GM06990 (cell line): ENCODE data around the gene ATP7A.

Experiments
- DNase-seq: peaks from one replicate; pipeline ENCODE4 v3.0.0-alpha.2; 2011; ENCODE audit not compliant: insufficient read length; ENCODE audit errors: extremely low read depth
- H3K27me3 ChIP-seq: replicated peaks from 2 replicates; pipeline ENCODE4 v1.6.0; 2011; ENCODE audit warnings: low read length; ENCODE audit not compliant: control insufficient read depth, insufficient read depth
- H3K36me3 ChIP-seq: 2 replicates; pipeline ENCODE4 v1.5.1; 2011; ENCODE audit warnings: low read length; ENCODE audit not compliant: control insufficient read depth, insufficient read depth
- H3K4me3 ChIP-seq: replicated peaks from 2 replicates; pipeline ENCODE4 v1.5.1; 2011; ENCODE audit warnings: low read depth, mild to moderate bottlenecking, control low read depth, low read length
- TF ChIP-seq, protein P1 (sequence below): IDR thresholded peaks from 2 replicates; pipeline ENCODE4 v1.5.1; 2011; ENCODE audit warnings: low read length, control low read depth, mild to moderate bottlenecking, inconsistent platforms; ENCODE audit not compliant: insufficient read depth, poor library complexity, severe bottlenecking

Gene ATP7A

DNA sequence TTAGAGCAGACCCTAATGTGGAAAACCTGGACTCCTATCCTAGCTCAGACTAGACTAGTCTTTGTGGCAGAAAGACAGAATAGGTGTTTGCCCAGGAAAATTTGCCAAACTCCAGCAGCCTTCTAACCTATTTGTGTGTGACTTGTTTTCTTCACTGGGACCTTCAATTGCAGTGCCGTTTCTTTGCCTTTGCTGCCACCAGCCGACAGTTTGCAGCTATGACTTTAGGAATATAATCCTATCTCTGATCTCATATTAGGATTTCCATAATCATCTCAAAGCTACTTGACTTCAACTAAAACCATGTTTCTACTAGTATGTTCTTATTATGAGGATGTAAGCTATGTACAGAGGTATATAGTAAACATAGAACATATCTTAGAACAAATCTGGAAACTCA is 119.2 kb downstream of the ATP7A start:
- H3K4me3 ChIP-seq, result no peak overlapping the region
- no peak for DNase-seq
- TF ChIP-seq, protein P1, sequence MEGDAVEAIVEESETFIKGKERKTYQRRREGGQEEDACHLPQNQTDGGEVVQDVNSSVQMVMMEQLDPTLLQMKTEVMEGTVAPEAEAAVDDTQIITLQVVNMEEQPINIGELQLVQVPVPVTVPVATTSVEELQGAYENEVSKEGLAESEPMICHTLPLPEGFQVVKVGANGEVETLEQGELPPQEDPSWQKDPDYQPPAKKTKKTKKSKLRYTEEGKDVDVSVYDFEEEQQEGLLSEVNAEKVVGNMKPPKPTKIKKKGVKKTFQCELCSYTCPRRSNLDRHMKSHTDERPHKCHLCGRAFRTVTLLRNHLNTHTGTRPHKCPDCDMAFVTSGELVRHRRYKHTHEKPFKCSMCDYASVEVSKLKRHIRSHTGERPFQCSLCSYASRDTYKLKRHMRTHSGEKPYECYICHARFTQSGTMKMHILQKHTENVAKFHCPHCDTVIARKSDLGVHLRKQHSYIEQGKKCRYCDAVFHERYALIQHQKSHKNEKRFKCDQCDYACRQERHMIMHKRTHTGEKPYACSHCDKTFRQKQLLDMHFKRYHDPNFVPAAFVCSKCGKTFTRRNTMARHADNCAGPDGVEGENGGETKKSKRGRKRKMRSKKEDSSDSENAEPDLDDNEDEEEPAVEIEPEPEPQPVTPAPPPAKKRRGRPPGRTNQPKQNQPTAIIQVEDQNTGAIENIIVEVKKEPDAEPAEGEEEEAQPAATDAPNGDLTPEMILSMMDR, result peak; percentile 8
- no peaks in the 10 kb centered on the region for H3K36me3 ChIP-seq
- H3K27me3 ChIP-seq, result no peaks in the 10 kb centered on the region

DNA sequence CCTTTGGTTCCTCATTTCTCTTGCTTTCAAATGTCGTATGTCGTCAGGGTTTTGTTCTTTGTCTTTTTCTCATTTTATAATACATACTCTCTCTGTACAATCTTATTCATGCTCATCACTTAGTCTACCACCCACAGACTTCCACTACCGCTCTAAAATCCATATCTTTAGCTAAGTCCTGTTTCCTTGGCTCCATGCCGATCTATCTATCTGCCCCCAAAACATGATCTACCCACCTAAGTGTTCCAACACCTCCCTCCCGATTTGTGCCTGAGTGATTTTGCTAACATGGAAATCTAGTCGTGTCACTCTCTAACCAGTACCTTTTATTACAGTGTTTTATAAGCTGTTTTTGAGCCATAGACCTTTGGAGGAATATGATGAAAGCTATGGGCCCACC is 124.6 kb downstream of the ATP7A start:
- Histone ChIP-seq H3K36me3 (no peaks in the 10 kb centered on the region), H3K4me3 (no peak overlapping the region), H3K27me3 (no peaks in the 10 kb centered on the region)
- TF ChIP-seq, protein P1, result no peak
- DNase-seq, result no peak

DNA sequence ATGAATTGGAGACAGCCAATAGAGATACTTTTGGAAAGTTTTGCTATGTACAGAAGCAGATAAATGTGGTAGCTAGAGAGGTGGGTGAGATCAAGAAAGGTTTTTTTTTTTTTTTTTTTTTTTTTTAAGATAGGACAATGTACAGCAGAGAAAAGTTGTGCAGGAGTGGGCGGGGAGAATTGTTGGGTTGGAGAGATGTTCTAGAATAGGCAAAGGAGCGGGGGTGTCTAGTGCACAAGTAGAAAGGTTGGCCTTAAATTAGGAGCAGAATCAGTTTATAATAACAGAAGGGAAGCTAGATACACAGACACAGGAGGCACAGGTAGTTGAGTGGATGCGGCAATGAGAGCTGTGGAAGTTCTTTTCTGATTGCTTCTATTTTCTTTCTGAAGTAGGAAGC is 127.4 kb downstream of the ATP7A start:
- DNase-seq, result no peak
- TF ChIP-seq, protein P1, result no peak
- H3K27me3 ChIP-seq, result no peaks in the 10 kb centered on the region
- H3K36me3 ChIP-seq, result no peaks in the 10 kb centered on the region
- no peak overlapping the region for H3K4me3 ChIP-seq

DNA sequence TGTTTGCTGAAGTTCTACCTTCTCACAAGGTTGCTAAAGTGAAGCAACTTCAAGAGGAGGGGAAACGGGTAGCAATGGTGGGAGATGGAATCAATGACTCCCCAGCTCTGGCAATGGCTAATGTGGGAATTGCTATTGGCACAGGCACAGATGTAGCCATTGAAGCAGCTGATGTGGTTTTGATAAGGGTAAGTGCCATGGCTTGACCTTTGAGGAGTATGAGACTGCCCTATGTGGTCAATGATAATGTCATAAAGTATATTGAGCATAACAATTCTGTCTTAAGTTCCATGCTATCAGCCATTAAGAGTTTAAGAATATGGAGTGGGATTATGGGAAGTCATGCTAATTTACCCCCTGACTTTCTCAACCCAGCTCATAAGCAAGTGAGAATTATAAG is 132.1 kb downstream of the ATP7A start:
- TF ChIP-seq, protein P1, result no peak
- no peak overlapping the region for H3K4me3 ChIP-seq
- no peaks in the 10 kb centered on the region for H3K27me3 ChIP-seq
- no peak for DNase-seq
- no peaks in the 10 kb centered on the region for H3K36me3 ChIP-seq

DNA sequence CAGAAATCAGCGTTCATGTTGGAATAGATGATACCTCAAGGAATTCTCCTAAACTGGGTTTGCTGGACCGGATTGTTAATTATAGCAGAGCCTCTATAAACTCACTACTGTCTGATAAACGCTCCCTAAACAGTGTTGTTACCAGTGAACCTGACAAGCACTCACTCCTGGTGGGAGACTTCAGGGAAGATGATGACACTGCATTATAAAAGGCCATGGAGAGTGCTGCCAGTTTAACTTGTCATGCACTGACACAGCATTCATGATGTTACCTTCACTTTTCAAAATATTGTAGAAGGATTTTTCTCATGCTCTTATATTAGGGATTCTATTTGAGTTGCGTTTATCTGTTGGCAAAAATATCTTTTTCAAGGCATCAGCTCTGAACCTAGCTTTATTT is 135.9 kb downstream of the ATP7A start:
- Histone ChIP-seq H3K27me3 (no peaks in the 10 kb centered on the region), H3K36me3 (no peaks in the 10 kb centered on the region), H3K4me3 (no peak overlapping the region)
- no peak for DNase-seq
- TF ChIP-seq, protein P1, result no peak

DNA sequence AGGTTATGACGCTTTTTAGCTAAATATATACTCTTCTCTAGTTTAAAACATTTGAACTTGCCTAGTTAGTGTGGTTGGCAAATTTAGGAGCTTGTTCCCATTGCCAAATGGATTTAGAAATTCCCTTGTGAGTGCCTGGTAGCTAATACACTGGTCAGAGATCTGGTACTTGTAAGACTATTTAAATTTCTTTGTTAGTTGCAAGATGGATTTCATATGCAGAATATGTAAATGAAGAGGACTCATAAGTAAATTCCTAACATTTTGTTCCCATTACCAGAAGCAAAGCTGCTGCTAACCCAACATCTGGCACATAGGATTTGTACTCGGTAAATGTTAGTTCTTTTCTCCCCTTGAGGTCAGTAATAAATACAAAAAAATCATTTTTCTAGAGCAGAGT is 137.6 kb downstream of the ATP7A start:
- DNase-seq, result no peak
- H3K27me3 ChIP-seq, result no peaks in the 10 kb centered on the region
- no peak overlapping the region for H3K4me3 ChIP-seq
- no peaks in the 10 kb centered on the region for H3K36me3 ChIP-seq
- TF ChIP-seq, protein P1, result no peak
